ENCODE data around the gene C16orf92. TPM values are rescaled to one million over a fixed set of nuclear protein-coding genes. Genes with fewer than 3 reads are reported as not detected.

The C16orf92 gene
- total and polyA plus RNA-seq, 12 donors: not detected

- intact Hi-C loops (cut with DNase I): no loop called here
These were observed 7.9 kb downstream of the C16orf92 start, which contains the start of gene TLCD3B for GRCh38 chr16:30030841-30031413. Gene TLCD3B, minus strand, starts transcription at chr16:30031271. Its CDS starts 744 bp downstream, at chr16:30030527.

GRCh38 chr16:30031477-30031918, 8.5 kb downstream of the C16orf92 start:
- 12 to 19% methylated on average over 11 of the region's 11 CpGs for whole genome bisulfite sequencing, 2 donors
- DNase-seq (no peak), ATAC-seq (peak in 1 of 8 donors; percentile 25)
- Histone ChIP-seq H3K9me3 (no peaks in the 10 kb centered on the region), H3K4me3 (no peak overlapping the region), H3K27me3 (peaks cover 4 to 97% (median 86%) of the 10 kb centered on the region in 7 donors), H3K27ac (no peak overlapping the region), H3K36me3 (no peaks in the 10 kb centered on the region), H3K4me1 (peaks cover 0 to 10% (median 6%) of the 10 kb centered on the region in 9 donors)
- no peak for TF ChIP-seq CTCF (IDR thresholded peaks at IDR 0.05)
- intact Hi-C loops (cut with DNase I): no loop called here

More at GRCh38 chr16:30030841-30031413, 7.9 kb downstream of the C16orf92 start, which contains the start of gene TLCD3B:
- no peak within 1 kb of the TSS for H3K27ac ChIP-seq
- H3K36me3 ChIP-seq: no peaks in the 10 kb centered on the region
- DNase-seq (no peak), ATAC-seq (peak in 1 of 8 donors; percentile 12)
- H3K9me3 ChIP-seq: no peaks in the 10 kb centered on the region
- no peak within 1 kb of the TSS for H3K4me3 ChIP-seq
- H3K4me1 ChIP-seq: peaks cover 0 to 10% (median 6%) of the 10 kb centered on the region in 9 donors
- H3K27me3 ChIP-seq: peaks cover 4 to 96% (median 87%) of the 10 kb centered on the region in 7 donors
- 1 to 2% methylated on average over 26 to 27 of the region's 27 CpGs for WGBS, 2 donors
- TF ChIP-seq CTCF (IDR thresholded peaks at IDR 0.05): no peak

- Histone ChIP-seq H3K27ac (no peak overlapping the region), H3K27me3 (peaks cover 4 to 91% (median 78%) of the 10 kb centered on the region in 7 donors), H3K36me3 (no peaks in the 10 kb centered on the region), H3K4me3 (no peak overlapping the region), H3K4me1 (peaks cover 0 to 10% (median 6%) of the 10 kb centered on the region in 9 donors), H3K9me3 (no peaks in the 10 kb centered on the region)
- TF ChIP-seq CTCF (IDR thresholded peaks at IDR 0.05): peak in 8 of 9 donors; percentile 36 to 77 (median 60)
- no peak for DNase-seq
- peak in 1 of 8 donors; percentile 24 for ATAC-seq
- intact Hi-C loops (cut with DNase I): no loop called here
- 22 to 24% methylated on average over 12 of the region's 12 CpGs for WGBS, 2 donors
These were observed 9.3 kb downstream of the C16orf92 start for GRCh38 chr16:30032083-30032819.

GRCh38 chr16:30033270-30033669, 10.3 kb downstream of the C16orf92 start:
- peaks cover 4 to 81% (median 74%) of the 10 kb centered on the region in 7 donors for H3K27me3 ChIP-seq

More at GRCh38 chr16:30033270-30033669, 10.3 kb downstream of the C16orf92 start:
- Histone ChIP-seq H3K4me3 (no peak overlapping the region), H3K9me3 (no peaks in the 10 kb centered on the region), H3K36me3 (no peaks in the 10 kb centered on the region), H3K27ac (no peak overlapping the region), H3K4me1 (peaks cover 0 to 10% (median 6%) of the 10 kb centered on the region in 9 donors)
- intact Hi-C loops (cut with DNase I): no loop called here
- ATAC-seq (no peak), DNase-seq (no peak)
- 76 to 77% methylated on average over 7 of the region's 7 CpGs for WGBS, 2 donors
- no peak for TF ChIP-seq CTCF (IDR thresholded peaks at IDR 0.05)

All from heart right ventricle (tissue), 16 donors.